Neural cell (in vitro differentiated cells): Measurements from ENCODE around the gene PDE6D. TPM values are rescaled to one million over a fixed set of nuclear protein-coding genes. Genes with fewer than 3 reads are reported as not detected.

Source experiments
- H2AFZ ChIP-seq: fragments of 200-600, 300-800 bp; sonication (generic), shearing (Covaris generic); 2 replicates; pipeline ENCODE4 v1.6.0; 2014; ENCODE audit warnings: low read depth, mild to moderate bottlenecking, antibody characterized with exemption, low read length, moderate library complexity
- H3F3A ChIP-seq: fragments of 200-600 bp; shearing (Covaris generic); 2 replicates; pipeline ENCODE4 v1.6.1; 2016; ENCODE audit warnings: mild to moderate bottlenecking, moderate library complexity, mixed read lengths, antibody characterized with exemption, low read length; ENCODE audit not compliant: insufficient read depth, poor library complexity, severe bottlenecking
- H3K27ac ChIP-seq: fragments of 200-600, 300-800 bp; sonication (generic), shearing (Covaris generic); 2 replicates; pipeline ENCODE4 v1.5.1; 2014; ENCODE audit warnings: mild to moderate bottlenecking, low read length, moderate library complexity
- H3K27me3 ChIP-seq: fragments of 300-800, 200-600 bp; sonication (generic), shearing (Covaris generic); 2 replicates; pipeline ENCODE4 v1.6.0; 2014; ENCODE audit warnings: mild to moderate bottlenecking, low read depth, low read length, moderate library complexity; ENCODE audit not compliant: insufficient read depth
- H3K36me3 ChIP-seq: fragments of 300-800, 200-600 bp; sonication (generic), shearing (Covaris generic); 2 replicates; pipeline ENCODE4 v1.5.1; 2014; ENCODE audit warnings: mild to moderate bottlenecking, antibody characterized with exemption, low read length, moderate library complexity; ENCODE audit not compliant: insufficient read depth
- H3K4me2 ChIP-seq: fragments of 300-800, 200-600 bp; sonication (generic), shearing (Covaris generic); 2 replicates; pipeline ENCODE4 v1.6.0; 2014; ENCODE audit warnings: mild to moderate bottlenecking, low read length
- H3K4me3 ChIP-seq: fragments of 300-800, 200-600 bp; sonication (generic), shearing (Covaris generic); 2 replicates; pipeline ENCODE4 v1.5.1; 2014; ENCODE audit warnings: mild to moderate bottlenecking, low read length, moderate library complexity
- H3K79me2 ChIP-seq: fragments of 200-600 bp; shearing (Covaris generic); replicated peaks from 2 replicates; pipeline ENCODE4 v1.6.0; 2014; ENCODE audit warnings: mild to moderate bottlenecking, low read length, moderate library complexity; ENCODE audit not compliant: insufficient read depth
- H3K9ac ChIP-seq: fragments of 300-800, 200-600 bp; sonication (generic), shearing (Covaris generic); 2 replicates; pipeline ENCODE4 v1.6.1; 2016; ENCODE audit warnings: mild to moderate bottlenecking, low read length, mixed read lengths
- H3K9me2 ChIP-seq: fragments of 200-600 bp; shearing (Covaris generic); 2 replicates; pipeline ENCODE4 v1.6.1; 2016; ENCODE audit warnings: mild to moderate bottlenecking, low read length, mixed read lengths; ENCODE audit not compliant: insufficient read depth
- H3K9me3 ChIP-seq: fragments of 200-600, 300-800 bp; sonication (generic), shearing (Covaris generic); 2 replicates; pipeline ENCODE4 v1.6.1; 2016; ENCODE audit warnings: mild to moderate bottlenecking, mixed run types, low read length, moderate library complexity, mixed read lengths
- H4K20me1 ChIP-seq: fragments of 200-600 bp; shearing (Covaris generic); 2 replicates; pipeline ENCODE4 v1.6.1; 2016; ENCODE audit warnings: mild to moderate bottlenecking, mixed run types; ENCODE audit not compliant: insufficient read depth
- CTCF ChIP-seq: fragments of 450-650 bp; IDR thresholded peaks from 2 replicates; pipeline ENCODE4 v1.5.1; 2014; ENCODE audit warnings: antibody characterized with exemption, mild to moderate bottlenecking, moderate library complexity; ENCODE audit not compliant: poor library complexity, severe bottlenecking
- EP300 ChIP-seq: fragments of 450-650 bp; conservative IDR thresholded peaks from 2 replicates; pipeline ENCODE4 v1.6.1; 2014; ENCODE audit warnings: antibody characterized with exemption, mild to moderate bottlenecking, moderate library complexity; ENCODE audit not compliant: poor library complexity, severe bottlenecking
- EZH2 ChIP-seq: fragments of 200-600, 300-800 bp; shearing (Covaris generic), sonication (generic); IDR thresholded peaks from 2 replicates; pipeline ENCODE4 v1.6.1; 2014; ENCODE audit warnings: antibody characterized with exemption, low read length, borderline replicate concordance, mild to moderate bottlenecking; ENCODE audit not compliant: insufficient read depth, poor library complexity, severe bottlenecking
- MXI1 ChIP-seq: fragments of 450-650 bp; conservative IDR thresholded peaks from 2 replicates; pipeline ENCODE4 v1.6.1; 2014; ENCODE audit warnings: antibody characterized with exemption, mild to moderate bottlenecking; ENCODE audit not compliant: poor library complexity, severe bottlenecking
- POLR2AphosphoS5 ChIP-seq: IDR thresholded peaks from 2 replicates; pipeline ENCODE4 v1.6.1; 2012
- RAD21 ChIP-seq: fragments of 450-650 bp; conservative IDR thresholded peaks from 2 replicates; pipeline ENCODE4 v1.6.1; 2014; ENCODE audit warnings: antibody characterized with exemption, mild to moderate bottlenecking, moderate library complexity
- REST ChIP-seq: IDR thresholded peaks from 2 replicates; pipeline ENCODE4 v1.6.1; 2012; ENCODE audit warnings: borderline replicate concordance
- SMC3 ChIP-seq: fragments of 450-650 bp; conservative IDR thresholded peaks from 2 replicates; pipeline ENCODE4 v1.6.1; 2014; ENCODE audit warnings: antibody characterized with exemption, mild to moderate bottlenecking, moderate library complexity; ENCODE audit not compliant: poor library complexity
- TAF1 ChIP-seq: IDR thresholded peaks from 2 replicates; pipeline ENCODE4 v1.6.1; 2012; ENCODE audit warnings: low read depth
- polyA plus RNA-seq: library from polyadenylated mRNA; depleted of rRNA; stranded (reverse); fragments of >200 nt; gene quantifications from 2 replicates; pipeline ENCODE4 v1.2.3, GENCODE V29; 2014

Gene PDE6D
- polyA plus RNA-seq, 1 donor from 2014 or later = 150 TPM

- H3K4me3 ChIP-seq = peak overlapping the region; percentile 95
- no peaks in the 10 kb centered on the region for H3K36me3 ChIP-seq
- peak overlapping the region; percentile 77 for H2AFZ ChIP-seq
- no peaks in the 10 kb centered on the region for H3K9me2 ChIP-seq
- H3K27ac ChIP-seq = peak overlapping the region; percentile 72
- H4K20me1 ChIP-seq = no peaks in the 10 kb centered on the region
- H3K4me2 ChIP-seq = peak overlapping the region; percentile 62
- H3K9ac ChIP-seq = peak overlapping the region; percentile 80
- no peaks in the 10 kb centered on the region for H3F3A ChIP-seq
- TF ChIP-seq SMC3 (no peak), MXI1 (no peak), EZH2 (no peak), REST (no peak), CTCF (no peak), TAF1 (no peak), POLR2AphosphoS5 (no peak), RAD21 (no peak), EP300 (no peak)
- H3K9me3 ChIP-seq = no peaks in the 10 kb centered on the region
- peaks cover 34% of the 10 kb centered on the region for H3K79me2 ChIP-seq
- no peaks in the 10 kb centered on the region for H3K27me3 ChIP-seq
Measured at GRCh38 chr2:231786917-231787292, 5.8 kb upstream of the PDE6D start.

DNA sequence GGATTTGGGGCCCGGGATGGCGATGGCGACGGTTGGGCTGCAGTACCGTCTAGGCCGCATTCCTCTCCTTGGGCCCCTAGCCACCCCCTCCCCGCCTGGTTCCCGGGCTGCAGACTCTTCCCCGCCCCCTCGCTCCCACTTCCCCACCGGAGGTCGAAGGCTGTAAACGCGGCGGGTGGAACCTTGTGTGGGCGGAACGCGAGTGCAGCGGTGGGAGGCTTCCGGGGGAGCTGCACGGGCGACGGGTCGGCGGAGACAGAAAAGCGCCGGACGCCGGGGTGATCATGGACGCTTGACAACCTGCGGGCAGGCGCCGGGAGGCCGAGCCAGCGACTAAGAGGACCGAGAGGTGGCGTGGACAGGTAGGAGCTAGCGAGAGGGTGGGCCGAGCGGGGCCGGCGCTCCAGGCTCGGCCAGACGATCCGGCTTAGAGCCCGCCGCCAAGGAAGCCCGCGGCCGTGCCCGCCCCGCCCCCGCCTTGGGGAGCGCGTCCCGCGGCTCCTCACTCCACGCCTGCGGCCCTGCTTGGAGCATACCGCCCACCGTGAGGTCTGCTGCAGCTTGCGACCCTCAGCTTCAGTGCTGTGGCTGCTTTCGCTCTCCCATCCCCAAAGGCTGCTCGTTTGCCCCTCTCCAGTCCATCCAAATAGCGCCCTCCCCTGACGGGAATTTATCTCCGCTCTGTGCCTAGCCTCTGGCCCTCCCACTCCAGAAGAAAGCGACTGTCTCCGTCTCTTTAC lies 5.3 kb upstream of the PDE6D start, which contains the start of gene COPS7B:
TSS of gene COPS7B (plus strand) at position 269 of the 740 bp plus-strand sequence. CDS start 2,126 bp downstream, outside the sequence.
- H2AFZ ChIP-seq = peak within 1 kb of the TSS; percentile 77
- H3K27ac ChIP-seq = peak within 1 kb of the TSS; percentile 72
- TF ChIP-seq POLR2AphosphoS5 = peak; percentile 81
- TF ChIP-seq TAF1 = peak; percentile 84
- TF ChIP-seq REST = peak; percentile 85
- no peak for TF ChIP-seq RAD21
- TF ChIP-seq CTCF = peak; percentile 70
- TF ChIP-seq EP300 = peak; percentile 47
- peak; percentile 86 for TF ChIP-seq MXI1
- no peak for TF ChIP-seq EZH2
- peak; percentile 52 for TF ChIP-seq SMC3
- H3K9me3 ChIP-seq = no peaks in the 10 kb centered on the region
- H4K20me1 ChIP-seq = no peaks in the 10 kb centered on the region
- H3K27me3 ChIP-seq = no peaks in the 10 kb centered on the region
- H3K4me2 ChIP-seq = peak within 1 kb of the TSS; percentile 62
- H3K4me3 ChIP-seq = peak within 1 kb of the TSS; percentile 95
- H3K79me2 ChIP-seq = peaks cover 30% of the 10 kb centered on the region
- no peaks in the 10 kb centered on the region for H3K36me3 ChIP-seq
- no peaks in the 10 kb centered on the region for H3K9me2 ChIP-seq
- H3F3A ChIP-seq = no peaks in the 10 kb centered on the region
- peak within 1 kb of the TSS; percentile 80 for H3K9ac ChIP-seq
